H9 (cell line): Measurements from ENCODE around the gene COA8. TPM values are rescaled to one million over a fixed set of nuclear protein-coding genes. Genes with fewer than 3 reads are reported as not detected.

Experiments
- DNase-seq: peaks from one replicate; pipeline ENCODE4 v3.0.0-alpha.2; 2017
- H2AFZ ChIP-seq: one replicate; pipeline ENCODE4 v1.6.1; 2013; ENCODE audit warnings: mild to moderate bottlenecking, low read length, control low read depth, moderate library complexity
- H2AK5ac ChIP-seq: 2 replicates; pipeline ENCODE4 v1.6.1; 2013; ENCODE audit warnings: low read length, control low read depth, mixed read lengths; ENCODE audit not compliant: insufficient read length
- H2BK120ac ChIP-seq: one replicate; pipeline ENCODE4 v1.6.1; 2013; ENCODE audit warnings: low read depth, mild to moderate bottlenecking, low read length, control low read depth, inconsistent platforms; ENCODE audit not compliant: poor library complexity, severe bottlenecking
- H2BK12ac ChIP-seq: 2 replicates; pipeline ENCODE4 v1.6.1; 2013; ENCODE audit warnings: low read length, control low read depth, mixed read lengths, low read depth; ENCODE audit not compliant: insufficient read length
- H2BK15ac ChIP-seq: 2 replicates; pipeline ENCODE4 v1.6.1; 2013; ENCODE audit warnings: low read depth, low read length, control low read depth
- H2BK20ac ChIP-seq: one replicate; pipeline ENCODE4 v1.6.1; 2013; ENCODE audit warnings: low read depth, mild to moderate bottlenecking, low read length, control low read depth, inconsistent platforms; ENCODE audit not compliant: poor library complexity, severe bottlenecking
- H2BK5ac ChIP-seq: 2 replicates; pipeline ENCODE4 v1.6.1; 2013; ENCODE audit warnings: low read length, control low read depth, mixed read lengths; ENCODE audit not compliant: insufficient read length
- H3K14ac ChIP-seq: 2 replicates; pipeline ENCODE4 v1.6.1; 2013; ENCODE audit warnings: low read length, control low read depth; ENCODE audit not compliant: insufficient read depth
- H3K18ac ChIP-seq: 2 replicates; pipeline ENCODE4 v1.6.1; 2013; ENCODE audit warnings: low read depth, mild to moderate bottlenecking, mixed read lengths, low read length, control low read depth; ENCODE audit not compliant: insufficient read length
- H3K23ac ChIP-seq: 2 replicates; pipeline ENCODE4 v1.6.1; 2013; ENCODE audit warnings: low read length, control low read depth, mixed read lengths, low read depth; ENCODE audit not compliant: insufficient read length
- H3K23me2 ChIP-seq: 2 replicates; pipeline ENCODE4 v1.6.1; 2013; ENCODE audit warnings: low read depth, mild to moderate bottlenecking, mixed read lengths, low read length, control low read depth; ENCODE audit not compliant: insufficient read length, poor library complexity, severe bottlenecking
- H3K27ac ChIP-seq: 2 replicates; pipeline ENCODE4 v1.5.1; 2013; ENCODE audit warnings: low read length, control low read depth, mixed read lengths, low read depth; ENCODE audit not compliant: insufficient read length
- H3K27me3 ChIP-seq: 2 replicates; pipeline ENCODE4 v1.6.1; 2013; ENCODE audit warnings: low read length, control low read depth, inconsistent platforms; ENCODE audit not compliant: insufficient read depth
- H3K4ac ChIP-seq: 2 replicates; pipeline ENCODE4 v1.6.1; 2013; ENCODE audit warnings: low read depth, mild to moderate bottlenecking, control low read depth, inconsistent platforms, low read length, moderate library complexity
- H3K4me1 ChIP-seq: 2 replicates; pipeline ENCODE4 v1.6.1; 2013; ENCODE audit warnings: low read length, control low read depth, inconsistent platforms; ENCODE audit not compliant: insufficient read depth
- H3K4me2 ChIP-seq: 2 replicates; pipeline ENCODE4 v1.6.1; 2013; ENCODE audit warnings: low read length, control low read depth, mixed read lengths; ENCODE audit not compliant: insufficient read length, insufficient read depth
- H3K56ac ChIP-seq: 2 replicates; pipeline ENCODE4 v1.6.1; 2013; ENCODE audit warnings: low read depth, mild to moderate bottlenecking, mixed read lengths, low read length, control low read depth; ENCODE audit not compliant: insufficient read length
- H3K79me1 ChIP-seq: 2 replicates; pipeline ENCODE4 v1.6.1; 2013; ENCODE audit warnings: low read depth, mild to moderate bottlenecking, moderate library complexity, low read length, control low read depth, inconsistent platforms; ENCODE audit not compliant: insufficient read depth, poor library complexity, severe bottlenecking
- H3K79me2 ChIP-seq: 2 replicates; pipeline ENCODE4 v1.6.1; 2013; ENCODE audit warnings: low read length, control low read depth, inconsistent platforms; ENCODE audit not compliant: insufficient read depth
- H3K9ac ChIP-seq: 2 replicates; pipeline ENCODE4 v1.6.1; 2013; ENCODE audit warnings: low read length, control low read depth, mixed read lengths; ENCODE audit not compliant: insufficient read length; ENCODE audit errors: extremely low read depth
- H3K9me3 ChIP-seq: one replicate; pipeline ENCODE4 v1.6.1; 2013; ENCODE audit warnings: low read depth, low read length, inconsistent platforms; ENCODE audit not compliant: control insufficient read depth
- H3T11ph ChIP-seq: one replicate; pipeline ENCODE4 v1.6.1; 2013; ENCODE audit warnings: mild to moderate bottlenecking, low read length, control low read depth, inconsistent platforms
- H4K20me1 ChIP-seq: one replicate; pipeline ENCODE4 v1.6.1; 2013; ENCODE audit not compliant: control insufficient read depth, insufficient read length, insufficient read depth
- H4K5ac ChIP-seq: 2 replicates; pipeline ENCODE4 v1.6.1; 2013; ENCODE audit warnings: low read depth, mild to moderate bottlenecking, mixed read lengths, low read length, control low read depth; ENCODE audit not compliant: insufficient read length
- H4K8ac ChIP-seq: replicated peaks from 2 replicates; pipeline ENCODE4 v1.6.1; 2013; ENCODE audit warnings: low read length, control low read depth, mixed read lengths, low read depth; ENCODE audit not compliant: insufficient read length
- H4K91ac ChIP-seq: 2 replicates; pipeline ENCODE4 v1.6.1; 2013; ENCODE audit warnings: low read depth, mild to moderate bottlenecking, moderate library complexity, mixed read lengths, low read length, control low read depth; ENCODE audit not compliant: insufficient read length
- H3K27ac Mint-ChIP-seq, 3 experiments: 2 replicates in 2 of 3; 3 replicates in 1 of 3; pipeline ENCODE4 v1.8.0; 2020 to 2021; ENCODE audit warnings: mixed read lengths in 3 of 3, mild to moderate bottlenecking in 1 of 3, moderate library complexity in 1 of 3
- H3K27me3 Mint-ChIP-seq: 2 replicates; pipeline ENCODE4 v1.8.0; 2021; ENCODE audit warnings: low read depth, mild to moderate bottlenecking, moderate library complexity, mixed read lengths
- H3K36me3 Mint-ChIP-seq, 3 experiments: 2 replicates in 2 of 3; 3 replicates in 1 of 3; pipeline ENCODE4 v1.8.0; 2020 to 2021; ENCODE audit warnings: low read depth in 3 of 3, mixed read lengths in 3 of 3; ENCODE audit not compliant: insufficient read depth in 1 of 3
- H3K4me1 Mint-ChIP-seq, 2 experiments: 2 replicates each; pipeline ENCODE4 v1.8.0; 2020; ENCODE audit warnings: mixed read lengths in 2 of 2
- H3K4me3 Mint-ChIP-seq, 2 experiments: 2 replicates in 1 of 2; 3 replicates in 1 of 2; pipeline ENCODE4 v1.8.0; 2020 to 2021; ENCODE audit warnings: mild to moderate bottlenecking in 2 of 2, mixed read lengths in 2 of 2, moderate library complexity in 1 of 2
- H3K9me3 Mint-ChIP-seq, 2 experiments: 2 replicates in 1 of 2; 3 replicates in 1 of 2; pipeline ENCODE4 v1.8.0; 2020; ENCODE audit warnings: mild to moderate bottlenecking in 2 of 2, mixed read lengths in 2 of 2, moderate library complexity in 1 of 2
- WGBS: extraction: QIAGEN DNeasy Blood & Tissue Kit; methylation state at CpG from one replicate; pipeline ENCODE4 v1.1.7; 2013; ENCODE audit warnings: missing lambda C conversion rate, low lambda C conversion rate, mixed read lengths; ENCODE audit not compliant: insufficient read length; ENCODE audit errors: extremely low coverage; 5-methylcytosine and 5-hydroxymethylcytosine counted together
- total RNA-seq: library from RNA; stranded (reverse); gene quantifications from 2 replicates; pipeline ENCODE4 v1.2.1, GENCODE V29; 2021
- TF ChIP-seq, protein P1 (sequence below): fragments of 200-600 bp; sonication (generic); conservative IDR thresholded peaks from 3 replicates; pipeline ENCODE4 v1.8.0; 2021; ENCODE audit warnings: antibody characterized with exemption, mild to moderate bottlenecking

Gene COA8
- total RNA-seq, 1 experiment from 2014 or later = 45.5 TPM

DNA sequence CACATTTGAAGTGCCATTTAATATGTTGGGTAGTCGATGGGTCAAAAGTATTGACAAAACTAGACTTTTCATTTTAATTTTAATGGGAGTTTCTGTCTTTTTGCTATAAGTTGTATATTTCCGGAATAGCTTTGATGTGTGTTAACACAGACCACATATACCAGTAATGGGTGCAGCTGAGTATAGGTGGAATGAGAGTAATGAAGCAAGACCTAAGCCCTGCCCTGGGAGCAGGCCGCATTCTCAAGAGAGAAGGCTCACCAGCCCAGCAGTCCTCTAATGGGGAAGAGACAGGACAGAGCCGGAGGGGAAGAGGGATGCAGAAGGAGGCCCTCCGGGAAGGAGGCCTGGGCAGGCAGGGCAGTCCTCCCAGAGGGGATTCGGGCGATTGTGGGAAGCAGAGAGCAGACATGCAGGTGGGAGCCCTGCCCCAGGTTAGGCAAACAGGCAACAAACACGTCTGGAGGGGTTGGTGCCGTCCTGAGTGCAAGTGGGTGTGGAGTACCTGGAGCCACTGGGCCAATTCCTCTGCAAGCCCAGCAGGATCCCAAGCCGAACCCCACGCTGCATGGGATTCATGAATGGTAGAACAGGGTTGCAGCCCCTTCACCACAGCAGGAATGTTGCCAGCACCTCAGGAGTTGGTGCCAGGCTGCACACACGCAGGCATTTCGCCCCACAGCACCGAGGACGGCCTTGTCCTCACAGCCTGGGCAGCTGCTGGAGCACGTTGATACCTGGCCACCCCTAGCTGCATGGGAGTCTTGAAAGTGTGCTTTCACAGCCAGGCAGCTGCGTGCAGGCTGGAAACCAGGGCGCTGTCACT is 48.0 kb upstream of the COA8 start:
- DNase-seq = no peak
- peak overlapping the region in 1 of 3 experiments; percentile 43; a peak in 1 of 7 replicates for H3K27ac Mint-ChIP-seq
- Histone ChIP-seq H4K8ac (no peak overlapping the region), H3K4me2 (no peak overlapping the region), H3K9me3 (no peaks in the 10 kb centered on the region), H3K4me1 (no peaks in the 10 kb centered on the region), H3K18ac (no peak overlapping the region), H3K27me3 (no peaks in the 10 kb centered on the region), H4K5ac (no peak overlapping the region), H3K9ac (no peak overlapping the region), H3K79me1 (no peaks in the 10 kb centered on the region), H4K20me1 (no peaks in the 10 kb centered on the region), H3K27ac (no peak overlapping the region), H2AFZ (no peak overlapping the region), H3K4ac (no peak overlapping the region), H2AK5ac (no peak overlapping the region), H3K14ac (no peak overlapping the region), H3K23ac (no peak overlapping the region), H2BK120ac (no peak overlapping the region), H2BK15ac (no peak overlapping the region), H3K79me2 (no peaks in the 10 kb centered on the region), H2BK20ac (no peak overlapping the region), H2BK5ac (no peak overlapping the region), H2BK12ac (no peak overlapping the region), H3K23me2 (no peaks in the 10 kb centered on the region), H3K56ac (no peak overlapping the region), H3T11ph (no peak overlapping the region), H4K91ac (no peak overlapping the region)
- H3K4me3 Mint-ChIP-seq = no peak overlapping the region
- peaks cover 11 to 29% of the 10 kb centered on the region in 2 experiments for H3K4me1 Mint-ChIP-seq
- H3K36me3 Mint-ChIP-seq = peaks cover 10 to 25% (median 19%) of the 10 kb centered on the region in 3 experiments
- no peaks in the 10 kb centered on the region; the same call in 1 of the 2 replicates for H3K27me3 Mint-ChIP-seq
- no CpG with 5 or more reads among the region's 18 CpGs for WGBS
- TF ChIP-seq, protein P1, sequence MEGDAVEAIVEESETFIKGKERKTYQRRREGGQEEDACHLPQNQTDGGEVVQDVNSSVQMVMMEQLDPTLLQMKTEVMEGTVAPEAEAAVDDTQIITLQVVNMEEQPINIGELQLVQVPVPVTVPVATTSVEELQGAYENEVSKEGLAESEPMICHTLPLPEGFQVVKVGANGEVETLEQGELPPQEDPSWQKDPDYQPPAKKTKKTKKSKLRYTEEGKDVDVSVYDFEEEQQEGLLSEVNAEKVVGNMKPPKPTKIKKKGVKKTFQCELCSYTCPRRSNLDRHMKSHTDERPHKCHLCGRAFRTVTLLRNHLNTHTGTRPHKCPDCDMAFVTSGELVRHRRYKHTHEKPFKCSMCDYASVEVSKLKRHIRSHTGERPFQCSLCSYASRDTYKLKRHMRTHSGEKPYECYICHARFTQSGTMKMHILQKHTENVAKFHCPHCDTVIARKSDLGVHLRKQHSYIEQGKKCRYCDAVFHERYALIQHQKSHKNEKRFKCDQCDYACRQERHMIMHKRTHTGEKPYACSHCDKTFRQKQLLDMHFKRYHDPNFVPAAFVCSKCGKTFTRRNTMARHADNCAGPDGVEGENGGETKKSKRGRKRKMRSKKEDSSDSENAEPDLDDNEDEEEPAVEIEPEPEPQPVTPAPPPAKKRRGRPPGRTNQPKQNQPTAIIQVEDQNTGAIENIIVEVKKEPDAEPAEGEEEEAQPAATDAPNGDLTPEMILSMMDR = no peak
- H3K9me3 Mint-ChIP-seq = no peaks in the 10 kb centered on the region
